Hepatocyte (in vitro differentiated cells): ENCODE measurements around the gene PRSS36.

Experiments used
- EZH2 ChIP-seq: fragments of 200-600 bp; sonication (generic); IDR thresholded peaks from 2 replicates; pipeline ENCODE4 v1.6.1; 2016; ENCODE audit warnings: antibody characterized with exemption, mild to moderate bottlenecking, borderline replicate concordance
- TF ChIP-seq, protein P1 (sequence below): fragments of 200-600 bp; sonication (generic); IDR thresholded peaks from 2 replicates; pipeline ENCODE4 v1.5.1; 2016; ENCODE audit warnings: antibody characterized with exemption, mild to moderate bottlenecking; ENCODE audit not compliant: poor library complexity

GRCh38 chr16:31147574-31147973, 2.3 kb downstream of the PRSS36 start:
- no peak for TF ChIP-seq EZH2
- TF ChIP-seq, protein P1, sequence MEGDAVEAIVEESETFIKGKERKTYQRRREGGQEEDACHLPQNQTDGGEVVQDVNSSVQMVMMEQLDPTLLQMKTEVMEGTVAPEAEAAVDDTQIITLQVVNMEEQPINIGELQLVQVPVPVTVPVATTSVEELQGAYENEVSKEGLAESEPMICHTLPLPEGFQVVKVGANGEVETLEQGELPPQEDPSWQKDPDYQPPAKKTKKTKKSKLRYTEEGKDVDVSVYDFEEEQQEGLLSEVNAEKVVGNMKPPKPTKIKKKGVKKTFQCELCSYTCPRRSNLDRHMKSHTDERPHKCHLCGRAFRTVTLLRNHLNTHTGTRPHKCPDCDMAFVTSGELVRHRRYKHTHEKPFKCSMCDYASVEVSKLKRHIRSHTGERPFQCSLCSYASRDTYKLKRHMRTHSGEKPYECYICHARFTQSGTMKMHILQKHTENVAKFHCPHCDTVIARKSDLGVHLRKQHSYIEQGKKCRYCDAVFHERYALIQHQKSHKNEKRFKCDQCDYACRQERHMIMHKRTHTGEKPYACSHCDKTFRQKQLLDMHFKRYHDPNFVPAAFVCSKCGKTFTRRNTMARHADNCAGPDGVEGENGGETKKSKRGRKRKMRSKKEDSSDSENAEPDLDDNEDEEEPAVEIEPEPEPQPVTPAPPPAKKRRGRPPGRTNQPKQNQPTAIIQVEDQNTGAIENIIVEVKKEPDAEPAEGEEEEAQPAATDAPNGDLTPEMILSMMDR, result no peak
